GM19455 (cell line): ENCODE data around the gene ACIN1.

Experiments
- ATAC-seq: cut with Tn5 transposase; IDR thresholded peaks from one replicate; pipeline ENCODE4 v1.9.1; 2021; ENCODE audit not compliant: unreplicated experiment

Gene ACIN1

DNA sequence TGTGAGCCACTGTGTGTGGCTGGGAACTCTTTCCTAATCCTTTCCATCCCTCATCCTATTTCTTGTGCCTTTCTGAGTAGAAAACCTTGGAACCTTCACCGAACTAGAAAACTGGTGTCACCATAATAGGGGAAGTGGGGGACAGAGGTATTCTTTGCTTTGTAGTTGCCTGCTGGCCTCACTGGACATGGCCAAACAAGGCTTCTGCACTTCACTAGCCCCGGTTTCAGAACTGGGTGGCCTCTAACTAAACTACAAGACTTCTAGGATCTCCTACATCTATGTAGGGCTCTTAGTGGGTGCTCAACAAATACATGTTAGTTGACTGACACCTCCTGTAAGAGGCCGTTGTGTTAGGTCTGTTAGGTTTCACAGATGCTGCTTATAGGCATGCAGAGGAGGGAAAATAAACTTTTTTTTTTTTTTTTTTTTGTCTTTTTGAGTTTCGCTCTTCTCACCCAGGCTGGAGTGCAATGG, 10.4 kb upstream of the ACIN1 start:
- no peak for ATAC-seq

DNA sequence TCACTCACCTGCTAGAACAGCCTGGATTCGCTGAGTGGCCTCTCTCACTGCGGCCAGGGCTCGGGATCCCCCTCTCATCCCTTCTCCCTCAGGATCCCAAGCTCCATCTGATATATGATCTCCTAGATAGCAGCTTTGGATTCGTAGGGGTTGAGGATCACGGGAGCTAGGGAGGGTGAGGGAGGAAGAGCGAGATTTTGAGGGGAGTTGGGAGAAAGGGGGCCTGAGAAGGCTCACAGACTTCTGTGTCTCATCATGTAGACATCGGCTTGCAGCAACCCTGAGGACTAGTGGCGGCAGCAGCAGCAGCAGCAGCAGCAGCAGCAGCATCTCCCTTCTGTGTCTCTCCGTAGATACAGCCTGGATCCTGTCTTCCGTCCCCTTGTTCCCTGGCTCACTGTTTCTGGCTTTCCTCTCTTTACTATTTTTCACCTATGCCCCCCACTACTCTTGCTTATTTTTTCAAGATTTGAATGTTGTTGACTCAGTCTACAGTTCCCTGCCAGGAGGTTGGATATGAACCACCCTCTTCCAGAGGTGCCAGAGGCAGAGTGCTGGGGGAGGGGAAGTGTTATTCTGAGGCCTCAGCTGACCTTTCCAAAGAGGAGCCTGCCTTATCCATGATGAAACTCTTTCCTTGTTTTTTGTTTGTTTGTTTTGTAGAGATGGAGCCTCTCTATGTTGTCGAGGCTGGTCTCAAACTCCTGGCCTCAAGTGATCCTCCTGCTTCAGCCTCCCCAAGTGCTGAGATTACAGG, 9.8 kb upstream of the ACIN1 start, which contains the start of gene CIROP:
Gene CIROP, minus strand, starts transcription at position 399 of the 757 bp plus-strand sequence. Its CDS starts 69 bp downstream, at position 330.
- no peak for ATAC-seq

DNA sequence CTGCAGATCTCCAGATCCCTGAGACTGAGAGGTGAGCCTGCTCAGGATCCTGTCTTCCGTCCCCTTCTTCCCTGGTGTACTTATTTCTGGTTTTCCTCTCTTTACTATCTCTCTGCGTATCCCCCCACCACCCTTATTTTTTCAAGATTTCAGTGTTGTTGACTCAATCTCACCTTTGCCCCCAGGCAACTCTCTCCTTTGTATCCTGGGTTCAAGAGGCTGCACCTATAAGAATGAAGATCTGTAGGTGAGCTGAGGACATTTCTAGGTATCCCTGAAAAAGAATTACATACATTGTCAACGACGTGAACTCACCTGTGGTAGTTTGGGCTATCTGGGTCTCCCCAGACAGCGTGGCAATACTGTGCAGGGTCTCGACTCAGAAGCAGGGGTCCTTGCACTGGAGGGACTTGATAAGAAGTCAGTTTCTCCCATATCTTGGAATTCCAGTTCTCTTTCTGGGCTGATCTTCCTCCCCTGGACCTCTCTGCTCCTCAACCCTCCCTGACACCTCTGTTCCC, 9.2 kb upstream of the ACIN1 start:
- no peak for ATAC-seq

DNA sequence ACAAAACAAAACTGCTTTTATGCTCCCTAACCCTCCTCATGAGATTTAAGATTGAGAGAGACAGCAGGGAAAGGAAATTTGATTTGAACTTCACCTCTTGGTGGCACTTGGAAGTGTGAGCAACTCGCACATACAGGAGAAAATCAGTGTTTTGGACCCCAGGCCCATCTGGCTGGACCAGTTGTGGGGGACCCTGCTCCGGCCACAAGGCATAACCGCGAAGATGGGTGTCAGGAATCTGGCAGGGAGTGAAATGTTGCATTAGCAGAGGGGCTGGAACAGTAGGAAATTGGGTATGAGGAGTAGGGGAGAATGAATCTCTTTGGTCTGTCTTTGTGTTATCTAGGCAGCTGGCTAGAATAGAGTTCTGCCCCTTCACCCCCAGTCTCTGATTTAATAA, 8.6 kb upstream of the ACIN1 start:
- no peak for ATAC-seq

DNA sequence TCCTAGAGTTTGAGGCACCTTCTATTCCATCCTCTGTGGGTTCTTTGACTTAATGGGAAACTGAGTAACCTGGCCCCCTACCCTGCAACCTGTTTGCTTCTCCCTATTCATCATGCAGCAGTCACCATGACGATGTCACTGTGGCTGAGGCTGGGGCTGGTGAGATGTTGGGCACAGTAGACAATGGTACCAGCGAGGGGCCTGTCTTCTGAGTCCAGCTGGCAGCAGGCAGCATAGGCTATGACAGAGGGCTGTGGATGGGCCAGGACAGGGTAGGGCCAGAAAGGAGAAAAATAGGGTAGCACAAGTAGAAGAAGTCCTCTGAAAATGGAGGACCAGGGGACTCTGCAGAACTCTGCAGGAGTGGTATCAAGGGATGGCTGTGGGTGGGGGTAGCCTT, 7.9 kb upstream of the ACIN1 start:
- no peak for ATAC-seq

DNA sequence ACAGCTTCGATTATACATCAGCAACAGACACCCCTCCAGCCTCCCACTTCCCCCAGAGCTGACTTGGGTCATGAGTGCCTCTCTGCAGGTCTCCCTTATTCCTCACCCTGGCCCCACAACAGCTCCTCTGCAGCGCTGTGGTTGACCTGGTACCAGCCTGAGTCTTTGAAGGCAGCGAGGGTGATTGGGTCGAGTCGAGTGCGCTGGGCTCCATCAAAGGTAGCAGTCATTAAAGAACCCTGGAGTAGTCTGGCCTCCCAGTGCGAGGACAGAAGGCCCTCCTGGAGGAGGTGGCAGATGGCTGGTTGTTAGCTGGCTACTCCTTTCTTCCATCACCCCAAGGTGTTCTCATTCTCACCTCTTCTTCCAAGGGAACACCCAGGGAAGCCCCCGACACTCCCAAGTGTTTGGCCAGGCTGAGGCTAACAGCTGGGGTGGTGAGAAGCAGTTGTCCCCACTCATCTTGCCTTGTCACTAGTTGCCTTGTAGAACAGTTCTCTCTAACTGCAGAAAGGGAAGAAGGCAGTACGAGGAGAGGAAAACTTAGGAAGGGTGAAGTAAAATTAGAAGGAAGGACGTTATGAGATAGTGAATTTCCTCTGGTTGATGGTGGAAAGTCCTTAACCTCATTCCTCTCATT, 7.2 kb upstream of the ACIN1 start:
- ATAC-seq = no peak

DNA sequence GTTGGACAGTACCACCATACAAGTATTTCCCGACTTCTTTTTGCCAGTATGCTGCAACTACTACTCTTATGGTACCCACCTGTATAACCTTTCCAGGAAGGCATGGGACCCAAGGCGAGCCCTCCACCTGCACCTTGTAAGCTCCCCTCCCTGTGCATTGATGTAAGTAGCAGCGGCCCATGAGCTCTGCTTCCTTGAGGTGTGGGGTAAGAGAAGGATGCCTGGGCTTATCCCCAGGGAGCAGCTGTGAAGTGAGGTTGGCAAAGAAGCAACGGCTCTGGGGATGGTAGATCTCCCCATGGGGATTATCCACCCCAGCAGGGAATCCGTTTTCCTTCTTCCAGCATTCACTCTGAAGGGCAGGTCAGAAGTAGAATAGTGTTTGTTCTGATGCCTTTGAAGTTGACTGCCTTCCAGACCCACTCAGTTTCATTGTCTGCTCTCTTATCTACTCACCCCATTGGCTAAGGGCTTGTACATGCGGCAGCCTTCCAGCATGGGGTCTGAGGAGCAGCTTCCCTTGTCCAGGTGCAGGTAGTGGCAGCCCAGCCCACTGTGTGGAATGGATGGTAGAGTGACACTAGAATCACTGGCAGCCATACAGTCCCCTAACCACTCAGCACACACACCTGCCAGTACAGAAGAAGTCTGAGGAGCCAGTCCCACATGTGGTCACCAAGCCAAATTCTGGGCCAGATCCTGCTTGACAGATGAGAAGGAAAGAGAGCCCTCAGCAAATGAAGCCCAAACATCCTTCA, 6.5 kb upstream of the ACIN1 start:
- ATAC-seq = no peak

DNA sequence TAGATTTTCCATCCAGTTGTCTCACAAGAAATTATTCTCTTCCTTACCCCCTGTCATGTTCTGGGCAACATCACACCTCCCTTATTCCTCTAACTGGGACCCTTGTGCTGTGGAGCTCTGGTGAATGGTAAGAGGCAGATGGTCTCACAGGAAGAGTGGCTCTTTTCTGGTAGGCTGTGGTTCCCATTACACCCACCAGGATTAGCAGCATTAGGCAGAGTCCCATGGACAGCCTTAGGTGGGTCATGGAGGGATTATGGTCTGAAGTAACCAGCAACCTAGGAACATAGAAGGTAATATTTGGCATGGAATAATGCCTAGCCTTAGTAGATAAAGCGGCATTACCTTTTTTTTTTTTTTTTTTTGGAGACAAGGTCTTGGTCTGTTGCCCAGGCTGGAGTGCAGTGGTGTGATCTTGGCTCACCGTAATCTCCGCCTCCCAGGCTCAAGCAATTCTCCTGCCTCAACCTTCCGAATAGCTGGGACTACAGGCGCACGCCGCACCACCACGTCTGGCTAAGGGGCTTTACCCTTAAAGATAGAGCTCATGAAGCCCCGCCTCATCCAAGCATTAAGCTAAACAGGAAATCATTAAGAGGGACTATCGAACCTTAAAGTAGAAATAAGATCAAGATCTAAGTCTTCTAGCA, 4.4 kb upstream of the ACIN1 start:
- ATAC-seq = no peak

DNA sequence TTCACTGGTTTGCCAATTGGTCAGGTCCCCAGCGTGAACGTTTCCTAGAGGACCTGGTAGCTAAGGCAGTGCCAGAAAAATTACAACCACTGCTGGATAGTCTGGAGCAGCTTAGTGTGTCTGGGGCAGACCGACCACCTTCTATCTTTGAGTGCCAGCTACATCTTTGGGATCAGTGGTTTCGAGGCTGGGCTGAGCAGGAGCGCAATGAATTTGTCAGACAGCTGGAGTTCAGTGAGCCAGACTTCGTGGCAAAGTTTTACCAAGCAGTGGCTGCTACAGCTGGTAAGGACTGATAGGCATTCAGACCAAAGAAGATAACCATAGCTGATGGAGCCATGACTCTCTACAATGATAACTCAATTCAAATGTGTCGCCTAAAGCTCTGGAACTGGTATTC, 2.9 kb upstream of the ACIN1 start:
- ATAC-seq = no peak

DNA sequence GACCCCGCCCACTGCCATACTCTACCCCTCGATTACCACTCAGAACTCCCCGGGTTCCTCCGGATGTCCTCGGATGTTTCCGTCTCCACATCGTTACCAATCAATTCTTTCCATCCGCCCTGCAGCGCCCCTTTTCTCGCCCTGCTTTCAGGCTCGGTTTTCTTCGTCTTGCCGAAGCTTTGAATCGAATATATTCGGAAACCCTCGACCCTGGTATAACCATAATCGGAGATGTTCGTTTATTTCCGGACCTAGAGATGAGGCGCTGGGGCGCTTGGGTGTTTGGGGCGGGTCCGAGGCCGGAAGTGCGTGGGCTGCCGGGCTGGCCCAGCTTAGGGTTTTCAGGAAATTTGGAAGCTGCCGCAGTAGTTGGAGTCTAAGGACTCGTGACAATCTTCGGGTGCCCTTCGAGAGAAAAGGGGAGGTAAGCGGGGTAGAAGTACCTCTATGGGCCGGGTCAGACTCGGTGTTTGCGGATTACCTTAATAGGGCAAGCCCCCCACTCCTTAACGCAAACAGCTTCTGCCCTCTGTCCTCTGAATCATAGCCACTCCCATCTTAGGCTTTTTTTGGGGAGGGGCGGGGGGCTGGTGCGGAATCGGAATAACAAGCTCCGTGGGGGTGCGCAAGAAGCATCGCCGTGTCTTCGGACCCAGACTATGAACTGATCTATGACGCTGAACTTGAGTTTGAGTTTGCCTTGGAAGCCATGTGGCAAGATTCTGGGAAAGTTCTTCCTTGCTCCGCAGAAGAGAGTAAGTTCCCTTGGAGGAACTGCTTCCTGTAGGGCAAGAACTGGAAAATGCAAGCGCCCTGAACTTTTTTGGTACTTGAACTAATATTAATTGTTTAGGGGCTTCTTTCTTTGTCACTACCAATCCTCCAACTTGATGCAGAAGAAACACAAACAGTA, 516 bp upstream of the ACIN1 start, which contains the start of gene C14orf119:
Gene C14orf119, plus strand, starts transcription at position 310 of the 913 bp plus-strand sequence. CDS start 2,154 bp downstream, outside the sequence.
- ATAC-seq = peak; percentile 90

DNA sequence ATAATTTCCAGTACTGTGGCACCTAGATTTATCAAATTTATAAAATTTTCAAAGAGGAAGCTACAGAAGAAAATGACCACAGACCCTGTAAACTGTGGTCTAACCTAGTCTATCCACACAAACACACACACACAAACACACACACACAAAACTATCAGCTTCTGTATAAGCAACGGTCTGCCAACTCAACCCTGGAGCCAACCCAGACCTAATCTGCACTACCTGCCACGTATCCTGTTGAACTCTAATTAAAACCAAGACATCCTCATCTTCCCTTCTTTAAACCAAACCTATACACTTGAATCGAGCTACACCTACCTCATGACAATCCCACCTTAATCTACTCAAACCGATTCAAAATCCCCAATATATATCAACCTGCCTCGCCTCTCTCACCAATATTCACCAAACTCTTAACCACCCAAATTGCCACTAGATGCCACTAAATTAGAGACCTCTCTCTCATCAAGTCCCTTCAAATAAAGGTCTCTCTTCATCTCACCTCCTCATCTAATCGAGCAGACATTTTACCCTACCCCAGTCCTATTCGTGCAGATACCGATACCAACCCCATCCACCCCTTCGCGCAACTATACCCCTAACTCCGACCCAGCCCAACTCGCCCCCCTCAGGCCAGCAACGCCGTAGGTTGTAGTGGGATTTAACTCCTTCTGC, 808 bp downstream of the ACIN1 start:
- ATAC-seq = no peak

DNA sequence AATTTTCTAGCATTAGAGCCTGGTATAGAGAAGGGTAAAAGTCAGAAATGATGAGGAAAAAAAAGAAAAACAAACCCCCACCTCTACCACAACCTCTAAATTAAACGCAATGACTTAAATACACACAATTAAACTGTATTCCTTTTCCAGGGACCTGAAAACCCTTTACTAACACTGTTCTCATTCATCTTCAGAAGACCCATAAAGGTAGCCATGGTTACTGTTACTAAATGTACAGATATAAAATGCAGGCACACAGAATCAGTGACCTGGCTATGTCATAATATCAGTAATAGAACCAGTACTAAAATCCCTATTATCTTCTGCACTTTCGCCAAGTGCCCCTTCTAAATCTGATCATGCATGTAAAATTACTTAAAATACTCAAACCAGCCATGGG, 1.4 kb downstream of the ACIN1 start:
- ATAC-seq = no peak

DNA sequence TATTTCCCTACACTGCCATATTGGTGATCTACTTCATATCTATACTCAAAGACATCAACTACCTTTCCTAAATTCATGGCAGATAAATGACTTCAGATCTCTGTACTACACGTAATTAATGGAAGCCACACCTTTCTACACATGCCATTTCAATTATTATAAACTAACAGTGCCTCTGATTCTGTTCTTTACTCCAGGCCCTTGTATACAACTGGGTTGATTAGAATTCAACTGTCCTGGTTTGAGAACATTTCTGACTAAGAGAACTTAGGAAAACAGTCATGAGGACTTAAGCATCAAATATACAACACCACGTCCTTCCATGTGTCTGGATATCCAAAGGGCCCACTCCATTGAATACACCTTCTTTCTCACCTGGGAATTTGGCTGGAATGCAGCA, 1.8 kb downstream of the ACIN1 start:
- ATAC-seq = no peak

DNA sequence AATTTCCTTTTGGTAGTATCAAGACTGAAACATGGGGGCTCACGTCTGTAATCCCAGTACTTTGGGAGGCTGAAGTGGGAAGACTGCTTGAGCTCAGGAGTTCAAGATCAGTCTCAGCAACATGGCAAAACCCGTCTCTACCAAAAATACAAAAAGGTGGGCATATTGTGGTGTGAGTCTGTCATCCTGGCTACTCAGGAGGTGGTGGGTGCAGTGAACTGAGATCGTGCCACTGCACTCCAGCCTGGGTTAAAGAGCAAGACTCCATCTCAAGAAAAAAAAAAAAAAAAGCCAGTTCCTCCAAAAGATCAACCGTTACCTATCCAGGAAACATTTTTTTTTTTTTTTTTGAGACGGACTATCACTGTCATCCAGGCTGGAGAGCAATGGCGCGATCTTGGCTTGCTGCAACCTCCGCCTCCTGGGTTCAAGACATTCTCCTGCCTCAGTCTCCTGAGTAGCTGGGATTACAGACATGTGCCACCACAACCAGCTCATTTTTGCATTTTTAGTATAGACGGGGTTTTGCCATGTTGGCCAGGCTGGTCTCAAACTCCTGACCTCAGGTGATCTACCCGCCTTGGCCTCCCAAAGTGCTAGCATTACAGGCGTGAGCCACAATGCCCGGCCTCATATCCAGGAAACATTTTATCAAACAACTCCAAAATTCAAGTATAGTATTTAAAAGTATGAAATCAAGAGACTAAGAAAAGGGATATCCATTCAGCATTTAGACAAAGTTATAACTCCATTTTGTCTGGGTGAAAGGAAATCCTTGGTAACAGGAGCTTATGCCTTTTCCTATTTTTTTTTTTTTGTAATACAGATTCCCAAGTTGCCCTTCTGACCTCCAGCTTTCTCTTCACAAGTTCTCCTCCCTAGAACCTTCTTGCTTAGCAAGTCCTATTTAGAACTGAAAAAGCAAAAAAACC, 3.4 kb downstream of the ACIN1 start:
- no peak for ATAC-seq

DNA sequence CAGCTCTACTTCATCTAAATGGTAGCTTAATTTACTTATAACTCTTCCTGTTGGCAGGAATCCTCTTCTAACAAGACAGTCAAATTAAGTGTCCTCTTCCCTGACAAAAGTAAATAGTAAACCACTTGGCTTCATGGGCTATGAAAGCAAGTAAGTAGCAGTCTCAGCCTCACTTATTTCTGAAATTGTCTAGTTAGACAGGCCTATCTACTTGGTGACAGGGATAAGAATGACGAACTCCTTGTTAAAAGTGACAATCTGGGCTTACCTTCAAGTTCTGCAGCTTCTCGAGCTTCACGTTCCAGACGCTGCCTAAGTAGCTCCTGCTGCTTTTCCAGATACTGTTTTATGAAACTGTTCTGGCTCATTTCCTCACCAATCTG, 4.7 kb downstream of the ACIN1 start:
- ATAC-seq = no peak

DNA sequence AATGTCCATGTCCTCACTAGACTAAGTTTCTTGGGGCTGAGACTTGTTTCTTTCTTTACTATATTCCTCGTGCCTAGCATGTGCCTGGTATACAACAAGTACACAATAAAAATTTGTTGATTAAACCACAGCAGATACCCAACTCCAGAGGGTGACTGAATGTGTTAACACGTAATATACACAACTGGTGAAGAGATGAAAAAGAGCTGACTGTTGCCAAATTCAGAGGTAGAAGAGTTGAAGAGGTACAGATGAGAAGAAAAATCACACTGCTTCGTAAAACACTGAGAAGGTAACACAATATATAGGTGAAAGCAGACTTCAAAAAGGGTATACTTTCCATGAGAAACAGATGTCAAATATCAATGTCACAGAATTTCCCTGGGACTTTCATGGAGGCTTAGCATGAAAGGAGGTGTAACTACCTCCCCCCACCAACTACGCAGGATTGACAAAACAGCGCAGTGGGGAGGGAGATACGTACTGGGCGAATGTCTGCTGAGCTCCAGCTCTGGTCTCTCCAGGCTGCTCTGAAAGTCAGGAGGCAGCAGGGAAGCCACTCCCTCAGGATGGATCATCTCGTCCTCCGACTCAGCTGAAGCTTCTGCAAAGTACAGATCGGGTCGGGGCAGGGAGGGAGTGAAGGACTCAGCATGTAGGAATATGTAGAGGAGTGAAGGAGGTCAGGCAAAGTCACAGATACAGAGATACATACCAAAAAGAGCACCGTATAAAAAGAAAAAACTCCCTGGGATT, 5.3 kb downstream of the ACIN1 start:
- ATAC-seq = no peak

DNA sequence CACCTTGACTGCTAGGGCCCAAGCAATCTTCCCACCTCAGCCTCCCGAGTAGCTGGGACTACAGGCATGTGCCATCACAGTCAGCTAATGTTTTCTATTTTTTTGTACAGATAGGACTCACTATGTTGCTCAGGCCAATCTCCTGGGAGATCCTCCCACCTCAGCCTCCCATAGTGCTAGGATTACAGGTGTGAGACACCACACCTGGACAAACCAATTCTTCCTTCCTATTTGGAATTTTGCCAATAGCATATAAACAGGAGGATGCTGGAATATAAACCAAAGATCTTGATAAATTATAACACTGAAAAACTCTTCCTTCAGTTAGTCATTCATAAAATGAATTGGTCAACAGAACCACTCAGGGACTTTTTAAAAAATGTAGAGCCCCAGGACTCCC, 8.4 kb downstream of the ACIN1 start:
- ATAC-seq = no peak

DNA sequence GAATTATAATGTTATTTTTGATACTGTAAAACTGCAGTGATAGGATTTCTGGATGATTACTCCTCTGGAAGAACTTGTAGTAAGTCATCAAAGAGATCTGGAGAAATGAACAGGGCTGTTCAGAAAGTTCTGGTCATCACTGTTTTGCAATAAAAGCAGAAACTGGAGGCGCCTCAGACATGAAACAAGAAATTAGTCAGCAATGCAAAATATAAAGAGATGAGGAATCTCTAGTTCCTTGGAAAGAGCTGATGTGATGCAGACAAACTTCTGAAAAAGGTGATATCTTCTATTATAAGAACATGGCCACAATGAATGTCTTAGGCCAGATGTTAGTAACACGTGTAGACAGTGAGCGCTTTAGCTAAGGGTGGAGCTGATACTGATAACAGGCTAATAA, 9.5 kb downstream of the ACIN1 start:
- ATAC-seq = no peak
